ENCODE data around the gene CEP57L1. TPM values are rescaled to one million over a fixed set of nuclear protein-coding genes. Genes with fewer than 3 reads are reported as not detected.
"Not testable (repeated sequence)": the region's sequence is repeated elsewhere in the genome, so short reads cannot be mapped to it uniquely, and the experiment has no call there.

Gene CEP57L1
- polyA plus RNA-seq, 3 donors: 3.4 to 5.2 (median 3.9) TPM

- Histone ChIP-seq H4K20me1 (ENCODE audit: insufficient read depth, low read length) (no peaks in the 10 kb centered on the region), H3K4me1 (ENCODE audit: control insufficient read depth in 1 of 2, insufficient read depth in 2 of 2, low read length in 2 of 2) (no peaks in the 10 kb centered on the region), H3K27me3 (ENCODE audit: control insufficient read depth in 2 of 2, insufficient read depth in 2 of 2, low read length in 2 of 2) (no peaks in the 10 kb centered on the region), H3K27ac (ENCODE audit: low read depth in 1 of 2, low read length in 2 of 2) (no peak overlapping the region), H3K79me2 (ENCODE audit: insufficient read depth, low read length) (peaks cover 31% of the 10 kb centered on the region), H2AFZ (ENCODE audit: insufficient read depth, low read depth, low read length, poor library complexity, severe bottlenecking) (no peak overlapping the region), H3K4me2 (replicated peaks; ENCODE audit: extremely low read depth, low read length, poor library complexity, severe bottlenecking) (no peak overlapping the region), H3K4me3 (replicated peaks in 1 of 3; ENCODE audit: low read depth in 2 of 3, low read length in 3 of 3) (no peak overlapping the region), H3K9me3 (replicated peaks in 1 of 2; ENCODE audit: control insufficient read depth in 1 of 2, insufficient read depth in 1 of 2, low read length in 2 of 2) (no peaks in the 10 kb centered on the region), H3K36me3 (replicated peaks in 1 of 2; ENCODE audit: control insufficient read depth in 1 of 2, insufficient read depth in 2 of 2, low read length in 2 of 2) (peaks cover 0 to 3% of the 10 kb centered on the region in 2 donors), H3K9ac (ENCODE audit: insufficient read depth, low read length, poor library complexity, severe bottlenecking) (no peak overlapping the region)
- Mint-ChIP-seq H3K4me3 (no peak overlapping the region), H3K9me3 (peaks cover 0 to under 1% (median 0%) of the 10 kb centered on the region in 7 donors), H3K36me3 (peaks cover 8 to 23% of the 10 kb centered on the region in 2 donors), H3K4me1 (no peaks in the 10 kb centered on the region), H3K27ac (no peak overlapping the region), H3K27me3 (ENCODE audit: low read depth in 3 of 3) (no peaks in the 10 kb centered on the region)
- TF ChIP-seq CTCF (IDR thresholded peaks at IDR 0.05): no peak
- WGBS (ENCODE audit: insufficient coverage): 93% methylated on average over 2 of the region's 3 CpGs
- DNase-seq: no peak
- intact Hi-C loops (cut with micrococcal nuclease): no loop called here
These were observed 9.2 kb downstream of the CEP57L1 start for GRCh38 chr6:109104512-109104911.

GRCh38 chr6:109105681-109106080 is 10.4 kb downstream of the CEP57L1 start:
- Mint-ChIP-seq H3K36me3 (peaks cover 14 to 24% of the 10 kb centered on the region in 2 donors), H3K4me1 (no peaks in the 10 kb centered on the region), H3K4me3 (no peak overlapping the region), H3K9me3 (peaks cover 0 to 5% (median 2%) of the 10 kb centered on the region in 7 donors), H3K27ac (no peak overlapping the region), H3K27me3 (ENCODE audit: low read depth in 3 of 3) (no peaks in the 10 kb centered on the region)
- H3K9me3 ChIP-seq (replicated peaks in 1 of 2; ENCODE audit: control insufficient read depth in 1 of 2, insufficient read depth in 1 of 2, low read length in 2 of 2): no peaks in the 10 kb centered on the region
- no peak overlapping the region for H3K9ac ChIP-seq (ENCODE audit: insufficient read depth, low read length, poor library complexity, severe bottlenecking)
- H2AFZ ChIP-seq (ENCODE audit: insufficient read depth, low read depth, low read length, poor library complexity, severe bottlenecking): no peak overlapping the region
- no peak overlapping the region for H3K4me2 ChIP-seq (replicated peaks; ENCODE audit: extremely low read depth, low read length, poor library complexity, severe bottlenecking)
- H3K27me3 ChIP-seq (ENCODE audit: control insufficient read depth in 2 of 2, insufficient read depth in 2 of 2, low read length in 2 of 2): no peaks in the 10 kb centered on the region
- H3K27ac ChIP-seq (ENCODE audit: low read depth in 1 of 2, low read length in 2 of 2): no peak overlapping the region
- no peaks in the 10 kb centered on the region for H4K20me1 ChIP-seq (ENCODE audit: insufficient read depth, low read length)
- WGBS (ENCODE audit: insufficient coverage): 100% methylated on average over 5 of the region's 5 CpGs
- no peaks in the 10 kb centered on the region for H3K4me1 ChIP-seq (ENCODE audit: control insufficient read depth in 1 of 2, insufficient read depth in 2 of 2, low read length in 2 of 2)
- intact Hi-C loops (cut with micrococcal nuclease): no loop called here
- peaks cover 27% of the 10 kb centered on the region for H3K79me2 ChIP-seq (ENCODE audit: insufficient read depth, low read length)
- no peak for TF ChIP-seq CTCF (IDR thresholded peaks at IDR 0.05)
- peaks cover 0 to 3% of the 10 kb centered on the region in 2 donors for H3K36me3 ChIP-seq (replicated peaks in 1 of 2; ENCODE audit: control insufficient read depth in 1 of 2, insufficient read depth in 2 of 2, low read length in 2 of 2)
- DNase-seq: no peak
- H3K4me3 ChIP-seq (replicated peaks in 1 of 3; ENCODE audit: low read depth in 2 of 3, low read length in 3 of 3): no peak overlapping the region

GRCh38 chr6:109109663-109110062 is 14.4 kb downstream of the CEP57L1 start:
- H3K4me3 ChIP-seq (replicated peaks in 1 of 3; ENCODE audit: low read depth in 2 of 3, low read length in 3 of 3); H3K4me1 Mint-ChIP-seq; H3K27ac Mint-ChIP-seq; H3K4me3 Mint-ChIP-seq; H4K20me1 ChIP-seq (ENCODE audit: insufficient read depth, low read length); H3K27me3 ChIP-seq (ENCODE audit: control insufficient read depth in 2 of 2, insufficient read depth in 2 of 2, low read length in 2 of 2); H2AFZ ChIP-seq (ENCODE audit: insufficient read depth, low read depth, low read length, poor library complexity, severe bottlenecking); H3K9me3 ChIP-seq (replicated peaks in 1 of 2; ENCODE audit: control insufficient read depth in 1 of 2, insufficient read depth in 1 of 2, low read length in 2 of 2); H3K9ac ChIP-seq (ENCODE audit: insufficient read depth, low read length, poor library complexity, severe bottlenecking); H3K4me1 ChIP-seq (ENCODE audit: control insufficient read depth in 1 of 2, insufficient read depth in 2 of 2, low read length in 2 of 2); H3K27ac ChIP-seq (ENCODE audit: low read depth in 1 of 2, low read length in 2 of 2); intact Hi-C loops (cut with micrococcal nuclease); H3K27me3 Mint-ChIP-seq (ENCODE audit: low read depth in 3 of 3); H3K36me3 ChIP-seq (replicated peaks in 1 of 2; ENCODE audit: control insufficient read depth in 1 of 2, insufficient read depth in 2 of 2, low read length in 2 of 2); H3K4me2 ChIP-seq (replicated peaks; ENCODE audit: extremely low read depth, low read length, poor library complexity, severe bottlenecking); DNase-seq; H3K9me3 Mint-ChIP-seq: not testable (repeated sequence)
- H3K79me2 ChIP-seq (ENCODE audit: insufficient read depth, low read length): peaks cover 12% of the 10 kb centered on the region
- no CpG with 5 or more reads among the region's 8 CpGs for WGBS (ENCODE audit: insufficient coverage)
- H3K36me3 Mint-ChIP-seq: peaks cover 10 to 15% of the 10 kb centered on the region in 2 donors

All from CD14-positive monocyte (primary cell).